NCI-H2029 (cell line): ENCODE measurements around the gene TYW5.

Experiments
- DNase-seq: peaks from one replicate; lab custom pipeline; 2025; lab: John Stamatoyannopoulos, UW

The TYW5 gene

DNA sequence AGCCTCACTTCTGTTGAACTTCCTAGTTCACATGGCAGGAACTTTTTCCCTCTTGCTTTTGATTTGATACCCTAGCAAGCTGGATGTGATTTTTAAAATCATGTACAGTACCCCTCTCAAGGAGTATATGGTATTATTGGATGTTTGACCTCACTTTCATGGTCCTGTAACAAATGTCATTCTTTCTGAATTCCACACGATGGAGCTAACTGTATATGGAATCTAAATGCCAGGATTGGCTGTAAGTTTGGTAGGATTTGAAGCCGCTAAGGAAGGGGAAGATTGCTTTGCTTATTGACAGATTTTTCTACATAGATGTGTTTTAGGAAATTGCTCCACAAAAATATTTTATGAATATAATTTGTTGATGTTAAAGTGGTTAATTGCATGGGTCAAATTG lies 18.4 kb upstream of the TYW5 start:
- DNase-seq = no peak

DNA sequence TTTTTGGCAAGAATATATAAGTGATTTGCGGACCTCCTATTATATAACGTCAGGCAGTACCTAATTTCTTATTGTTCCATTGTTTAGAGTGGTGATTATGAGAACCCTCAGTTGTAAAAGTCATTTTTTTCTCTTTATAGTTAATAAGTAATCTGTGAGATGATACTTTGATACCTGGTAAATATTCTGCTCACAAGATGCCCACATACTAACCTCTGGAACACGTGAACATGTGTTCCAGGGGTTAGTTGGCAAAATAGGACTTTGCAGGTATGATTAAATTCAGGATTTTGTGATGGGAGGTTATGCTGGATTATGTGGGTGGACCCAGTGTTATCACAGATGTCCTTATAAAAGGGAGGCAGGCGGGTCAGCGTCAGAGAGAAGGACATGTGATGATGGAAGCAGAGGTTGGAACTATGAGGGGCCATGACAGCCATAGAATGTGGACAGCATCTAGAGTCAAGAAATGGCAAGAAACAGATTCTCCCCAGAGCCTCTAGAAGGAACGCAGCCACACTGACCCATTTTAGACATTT lies 16.9 kb upstream of the TYW5 start:
- no peak for DNase-seq

DNA sequence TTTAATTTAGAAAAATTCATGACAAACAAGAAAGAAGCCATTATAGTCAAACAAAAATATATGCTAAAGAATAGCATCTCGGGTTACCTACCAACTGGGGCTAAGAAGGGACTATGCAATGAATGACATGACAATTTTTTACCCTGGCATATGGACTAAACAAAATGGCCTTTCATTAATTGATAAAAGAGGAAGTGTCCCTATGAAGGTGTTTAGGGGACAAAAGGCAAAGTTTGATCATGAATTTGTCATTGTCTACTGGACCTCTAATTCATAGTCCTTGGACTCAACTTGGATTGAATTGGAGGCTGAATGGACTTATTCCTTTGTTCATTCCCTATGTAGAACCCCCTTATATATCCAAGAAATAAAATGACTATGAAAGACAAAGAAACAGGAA lies 12.8 kb upstream of the TYW5 start:
- DNase-seq = no peak

DNA sequence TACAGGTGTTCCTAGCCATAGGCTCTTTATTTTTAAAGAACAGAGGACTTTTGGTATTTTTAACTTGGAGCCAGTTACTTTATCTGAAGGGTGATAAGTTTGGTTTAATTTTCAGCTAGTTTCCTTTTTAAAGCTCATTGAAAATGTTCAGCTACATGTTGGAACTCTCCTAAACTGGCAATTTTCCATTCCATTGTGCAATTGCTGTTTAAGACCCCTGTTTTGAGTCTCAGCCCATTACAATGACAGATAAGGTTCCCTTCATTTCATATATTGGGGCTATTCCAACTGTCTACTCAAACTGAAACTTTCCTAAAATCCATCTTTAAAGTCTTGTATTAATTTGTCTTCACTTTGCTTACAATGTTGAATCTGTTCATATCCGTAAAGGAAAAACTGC lies 11.7 kb upstream of the TYW5 start:
- DNase-seq = no peak

DNA sequence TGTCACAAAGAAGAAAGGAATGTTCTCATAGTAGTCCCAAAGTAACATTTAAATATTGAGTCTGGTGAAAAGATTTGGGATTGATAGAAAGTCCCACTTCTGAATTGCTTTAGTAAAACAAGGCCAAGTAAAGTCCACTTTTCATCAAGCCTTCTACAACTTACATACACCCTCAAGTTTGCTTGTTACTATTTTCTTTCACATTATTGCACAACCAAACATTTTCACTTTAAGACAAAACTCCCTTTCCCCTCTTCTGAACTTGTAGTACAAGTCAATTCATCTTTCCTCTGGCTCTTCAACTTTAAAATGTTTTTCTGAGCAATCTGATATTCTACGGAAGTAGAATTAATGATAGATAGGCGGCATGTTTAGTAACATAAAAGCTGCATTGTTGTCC lies 11.1 kb upstream of the TYW5 start:
- DNase-seq = no peak

DNA sequence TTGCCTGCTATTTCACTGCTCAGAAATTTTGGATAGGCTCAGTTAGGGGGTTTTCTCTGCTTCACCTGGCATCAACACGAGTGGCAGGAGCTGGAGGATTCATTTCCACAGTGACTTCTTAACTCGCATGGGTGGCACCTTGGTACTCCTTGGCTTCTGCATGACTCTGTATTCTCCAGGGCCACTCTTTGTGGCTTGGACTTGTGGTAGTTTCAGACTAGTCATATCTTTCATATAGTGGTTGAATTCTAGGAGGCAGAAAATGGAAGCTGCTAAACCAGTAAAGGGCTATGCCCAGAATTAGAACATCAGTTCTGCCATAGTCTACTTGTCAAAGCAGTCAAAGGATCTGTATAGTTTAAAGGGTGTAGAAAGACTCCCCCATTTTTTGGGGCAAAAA lies 6.9 kb upstream of the TYW5 start:
- no peak for DNase-seq

DNA sequence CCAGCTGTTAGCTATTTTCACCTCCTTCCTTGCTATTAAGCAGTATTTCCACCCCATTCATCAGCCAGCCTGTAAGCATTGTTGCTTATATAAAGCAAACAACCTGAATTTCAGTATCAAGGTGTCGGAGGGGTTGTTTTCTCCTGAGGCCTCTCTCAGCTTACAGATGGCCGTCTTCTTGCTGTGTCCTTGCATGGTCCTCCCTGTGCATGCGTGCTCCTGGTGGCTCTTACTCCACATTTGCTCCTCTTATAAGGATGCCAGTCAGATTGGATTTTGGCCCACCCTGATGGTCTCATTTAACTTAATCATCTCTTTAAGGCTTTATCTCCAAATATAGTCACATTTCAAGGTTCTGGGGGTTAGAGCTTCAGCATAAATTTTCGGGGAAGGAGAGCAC lies 2.7 kb upstream of the TYW5 start:
- no peak for DNase-seq

DNA sequence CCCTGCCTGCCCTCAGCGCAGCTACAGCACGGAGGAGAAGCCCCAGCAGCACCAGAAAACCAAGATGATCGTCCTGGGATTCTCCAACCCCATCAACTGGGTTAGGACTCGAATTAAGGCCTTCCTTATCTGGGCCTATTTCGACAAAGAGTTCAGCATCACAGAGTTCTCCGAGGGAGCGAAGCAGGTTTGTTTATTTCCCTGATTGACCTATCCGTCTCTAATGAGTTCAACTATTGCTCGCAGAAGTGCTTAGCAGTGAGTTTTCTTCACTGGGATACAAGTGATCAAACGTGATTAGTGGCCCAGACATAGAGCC lies 730 bp upstream of the TYW5 start:
- no peak for DNase-seq

DNA sequence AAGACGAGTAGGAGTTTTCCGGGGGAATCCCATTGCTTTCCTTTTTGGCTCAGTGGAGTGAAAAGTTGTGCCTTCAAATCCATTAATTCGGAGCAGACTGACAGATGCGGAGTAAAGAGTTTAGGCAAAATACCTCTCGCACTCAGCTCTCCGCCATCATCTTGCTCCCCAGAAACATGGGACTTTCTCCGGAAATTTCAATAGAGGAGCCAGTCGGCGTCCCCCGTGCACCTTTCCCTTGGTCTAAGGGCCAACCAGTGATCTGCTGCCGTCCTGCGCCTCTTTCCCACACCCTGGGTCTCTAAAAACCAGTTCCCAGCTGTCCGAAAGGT lies 318 bp downstream of the TYW5 start:
- no peak for DNase-seq

DNA sequence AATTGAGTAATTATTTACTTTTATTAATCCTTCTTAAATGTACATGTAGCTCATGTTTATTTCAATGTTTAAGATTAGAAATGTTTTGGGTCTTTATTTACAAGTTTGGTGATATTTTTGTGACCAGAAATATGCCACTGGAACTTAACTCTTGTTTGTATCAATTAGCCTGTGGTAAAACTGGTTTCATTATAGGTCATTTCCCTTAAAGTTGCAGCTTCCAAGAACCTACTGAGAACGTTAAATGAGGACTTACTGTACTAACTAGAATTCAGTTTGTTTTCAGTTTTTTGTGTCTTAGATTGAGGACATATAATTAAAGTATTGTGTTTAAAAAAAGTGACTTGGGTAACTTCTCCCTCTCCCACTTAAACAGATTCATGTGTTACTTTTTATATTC lies 4.3 kb downstream of the TYW5 start:
- no peak for DNase-seq

DNA sequence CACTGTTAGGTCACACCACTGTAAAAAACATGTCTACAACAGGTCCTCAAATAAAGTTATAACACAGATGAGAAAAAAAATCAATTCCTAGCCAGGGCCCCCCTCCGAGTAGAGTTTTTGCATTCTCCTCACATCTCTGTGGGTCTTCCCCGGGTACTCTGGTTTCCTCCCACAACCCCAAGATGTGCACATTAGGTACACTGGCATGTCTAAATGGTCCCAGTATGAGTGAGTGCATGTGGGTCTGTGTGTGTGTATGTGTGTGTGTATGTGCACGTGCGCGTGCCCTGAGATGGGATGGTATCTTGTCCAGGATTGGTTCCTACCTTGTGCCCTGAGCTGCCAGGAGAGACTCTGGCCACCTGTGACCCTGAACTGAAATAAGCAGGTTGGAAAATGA lies 4.9 kb downstream of the TYW5 start:
- no peak for DNase-seq

DNA sequence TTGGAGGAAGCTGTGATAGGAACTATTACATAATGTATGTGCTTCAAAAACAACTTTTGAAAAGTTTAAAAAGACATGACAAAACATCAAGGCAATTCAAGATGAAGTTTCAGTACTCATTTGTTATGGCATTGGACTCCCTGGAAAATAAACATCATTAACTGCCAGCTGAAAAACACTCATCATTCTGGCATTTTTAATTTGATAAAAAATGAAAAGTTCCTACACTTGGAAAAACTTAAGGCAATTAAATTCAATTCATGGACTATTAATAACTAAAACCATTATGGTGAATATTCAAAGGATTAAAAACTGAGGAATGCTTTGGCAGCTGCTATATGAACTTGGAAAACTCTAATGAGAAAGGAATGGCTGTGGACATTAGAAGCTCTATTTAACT lies 8.5 kb downstream of the TYW5 start:
- DNase-seq = no peak

DNA sequence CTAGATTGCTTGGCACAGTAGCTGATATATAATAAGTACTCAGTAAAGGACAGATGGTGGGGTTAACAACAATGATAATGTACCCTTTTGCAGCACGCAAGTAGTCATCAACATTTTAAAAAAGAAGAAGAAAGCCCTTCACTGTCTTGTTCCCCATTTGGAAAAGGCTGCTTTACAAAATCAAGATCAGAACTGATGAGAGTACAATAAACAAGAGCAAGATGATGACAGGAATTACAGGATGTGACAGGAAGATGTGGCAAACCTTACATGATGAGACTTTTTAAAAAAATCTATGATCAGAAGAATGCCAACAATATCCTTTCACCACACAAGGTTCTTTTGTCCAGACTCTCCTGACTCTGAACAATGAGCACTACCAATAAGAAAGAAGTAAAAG lies 9.1 kb downstream of the TYW5 start:
- DNase-seq = no peak

DNA sequence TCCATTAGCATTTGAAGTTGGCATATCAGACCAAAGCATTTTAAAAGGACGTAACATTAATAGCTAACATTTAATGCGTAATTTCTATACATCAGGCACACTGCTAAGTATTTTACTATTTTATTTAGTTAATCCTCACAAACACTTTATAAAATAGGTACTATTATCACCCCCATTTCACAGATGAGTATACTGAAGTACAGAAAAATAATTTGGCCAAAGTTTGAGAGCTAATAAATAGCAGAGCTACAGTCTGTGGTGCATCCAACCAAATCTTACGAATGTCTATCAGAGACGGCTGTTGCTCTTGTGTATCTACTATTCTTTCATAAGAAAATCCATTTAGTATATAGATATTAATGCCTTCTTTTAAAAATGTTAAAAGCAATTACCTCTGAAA lies 11.9 kb downstream of the TYW5 start:
- DNase-seq = no peak

DNA sequence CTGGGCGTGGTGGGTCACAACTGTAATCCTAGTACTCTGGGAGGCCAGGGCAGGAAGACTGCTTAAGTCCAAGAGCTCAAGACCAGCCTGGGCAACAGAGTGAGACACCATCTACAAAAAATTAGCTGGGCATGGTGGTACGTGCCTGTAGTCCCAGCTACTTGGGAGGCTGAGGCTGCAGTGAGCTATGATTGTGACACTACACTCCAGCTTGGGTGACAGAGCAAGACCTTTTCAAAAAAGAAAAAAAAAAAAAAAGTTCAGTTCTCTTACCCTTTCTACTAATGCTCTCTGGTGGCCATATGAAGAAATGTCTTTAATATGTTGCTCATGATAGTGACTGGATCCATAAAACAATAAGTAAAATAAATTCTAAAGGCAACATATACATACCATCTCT lies 14.9 kb downstream of the TYW5 start:
- no peak for DNase-seq

DNA sequence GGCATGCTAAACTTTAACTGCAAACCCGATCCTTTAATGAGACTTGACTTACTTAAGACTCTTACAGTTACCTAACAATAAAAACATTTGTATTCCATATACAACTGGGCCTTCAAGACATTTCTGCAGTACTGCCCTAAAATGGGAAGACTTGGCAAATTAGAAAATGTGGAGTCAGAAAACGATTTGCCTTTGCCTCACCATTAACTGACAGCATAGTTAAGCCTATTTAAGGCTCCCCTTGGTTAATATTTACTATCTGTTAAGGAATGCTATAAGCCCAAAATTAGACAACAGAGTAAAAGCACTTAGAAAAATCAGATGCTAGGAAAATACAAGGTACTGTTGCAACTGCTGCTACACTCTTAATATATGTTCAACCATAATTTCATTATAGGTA lies 18.7 kb downstream of the TYW5 start:
- DNase-seq = no peak

DNA sequence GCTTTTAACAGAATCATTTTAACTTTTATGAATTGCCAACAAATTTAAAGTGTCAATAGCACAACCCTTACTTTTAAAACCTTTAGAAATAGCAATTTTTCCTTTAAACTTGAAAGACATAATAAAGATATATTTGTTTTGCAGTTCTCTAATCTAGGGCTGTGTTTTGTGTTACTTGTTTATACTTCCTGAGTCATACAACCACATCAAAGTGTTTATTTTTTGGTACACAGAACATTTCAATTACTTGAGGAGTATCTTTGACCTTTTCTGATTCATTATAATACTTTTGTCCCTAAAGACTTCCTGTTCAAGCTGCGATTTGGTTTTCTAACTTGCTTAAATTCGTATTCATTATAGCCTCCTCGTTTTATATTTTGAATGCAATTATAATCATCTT lies 21.8 kb downstream of the TYW5 start:
- no peak for DNase-seq

DNA sequence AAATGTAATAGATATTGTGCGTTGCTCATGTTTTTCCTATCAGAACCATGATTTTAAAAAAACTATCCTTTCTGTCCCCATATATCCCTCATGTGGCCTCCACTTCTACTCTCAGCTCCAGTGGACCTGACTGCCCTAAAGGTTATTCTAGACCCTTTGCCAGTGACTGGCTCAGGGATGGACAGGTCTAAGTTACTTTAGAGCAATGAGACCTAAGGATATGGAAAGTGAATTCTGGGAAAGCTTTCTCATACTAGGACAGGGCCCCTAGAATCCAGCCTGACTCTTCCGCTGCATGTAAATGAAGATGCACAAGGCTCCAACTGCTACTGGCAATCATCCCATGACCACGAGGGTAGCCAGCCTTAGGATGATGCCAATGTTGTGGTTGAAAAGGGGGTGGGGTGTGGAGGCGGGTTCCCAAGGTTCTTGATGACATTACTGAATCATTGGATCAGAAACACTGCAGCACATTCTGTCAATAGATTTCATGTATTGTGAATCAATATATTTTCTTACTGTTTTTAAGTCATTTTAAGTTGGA lies 22.9 kb downstream of the TYW5 start:
- DNase-seq = no peak

DNA sequence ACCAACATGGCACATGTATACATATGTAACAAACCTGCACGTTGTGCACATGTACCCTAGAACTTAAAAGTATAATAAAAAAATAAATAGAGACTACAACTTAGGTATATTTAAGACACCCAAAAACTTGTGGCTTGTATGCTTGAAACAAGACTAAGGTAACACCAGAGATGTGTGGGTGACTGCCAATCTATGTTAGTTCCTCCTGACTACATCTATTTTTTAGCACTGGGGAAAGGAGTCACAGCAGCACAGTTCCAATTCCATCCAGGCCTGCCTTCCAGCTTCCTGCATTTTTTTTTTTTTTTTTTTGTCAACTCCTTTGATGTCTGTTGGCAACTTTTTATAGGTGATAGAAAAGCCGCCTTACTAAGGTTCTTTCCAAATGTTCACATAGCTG lies 26.0 kb downstream of the TYW5 start:
- DNase-seq = no peak

DNA sequence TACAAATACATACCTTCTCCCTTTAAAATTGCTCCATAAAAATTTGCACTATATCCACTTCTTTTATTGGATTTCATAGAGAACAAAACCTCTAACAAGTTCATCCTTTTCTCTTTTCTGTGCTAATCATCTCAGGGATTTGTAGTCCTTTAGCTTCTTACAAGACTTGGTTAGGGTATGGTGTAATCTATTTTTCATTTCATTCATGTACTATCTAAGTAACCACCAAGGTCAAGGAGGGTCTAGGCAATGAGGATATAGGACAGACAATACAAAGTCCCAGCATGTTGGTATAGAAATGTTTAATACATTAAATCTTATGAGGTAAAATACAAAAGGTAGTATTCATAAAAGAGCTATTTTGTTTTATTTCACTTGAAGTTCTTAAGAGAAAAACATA lies 26.7 kb downstream of the TYW5 start:
- DNase-seq = no peak

DNA sequence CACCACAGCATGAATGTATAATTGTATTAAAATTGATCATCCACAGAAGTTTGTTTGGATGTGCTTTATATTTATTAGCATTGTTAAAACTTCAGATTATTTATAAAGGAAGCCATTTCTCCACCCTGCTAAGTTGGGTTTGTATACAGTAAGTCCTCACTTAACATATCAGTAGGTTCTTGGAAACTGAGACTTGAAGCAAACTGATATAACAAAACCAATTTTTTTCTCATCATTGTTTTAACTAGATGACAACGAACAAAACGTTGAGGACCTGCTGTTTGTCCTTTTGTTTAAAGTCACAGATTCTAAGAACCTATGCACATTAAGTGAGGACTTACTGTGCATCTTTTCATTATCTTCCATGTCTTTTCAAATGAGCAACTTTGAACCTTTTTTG lies 27.1 kb downstream of the TYW5 start:
- no peak for DNase-seq

DNA sequence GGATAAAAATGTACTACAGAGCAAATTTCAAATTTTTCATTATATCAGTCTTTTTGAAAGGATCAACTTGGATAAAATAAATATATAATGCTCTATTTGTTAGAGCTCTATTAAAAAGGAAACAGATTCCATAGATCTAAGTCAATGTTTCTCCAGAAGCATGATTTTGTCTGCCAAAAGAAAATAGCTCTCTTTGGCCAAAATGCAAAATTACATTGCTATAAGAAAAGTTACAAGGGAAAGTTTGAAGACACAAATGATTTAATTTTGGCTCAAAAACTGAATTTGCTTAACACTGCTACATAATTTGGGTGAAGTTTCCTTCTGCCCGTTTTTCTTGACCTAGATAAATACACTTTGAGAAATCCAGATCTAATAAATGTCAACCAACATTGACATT lies 28.5 kb downstream of the TYW5 start:
- no peak for DNase-seq

DNA sequence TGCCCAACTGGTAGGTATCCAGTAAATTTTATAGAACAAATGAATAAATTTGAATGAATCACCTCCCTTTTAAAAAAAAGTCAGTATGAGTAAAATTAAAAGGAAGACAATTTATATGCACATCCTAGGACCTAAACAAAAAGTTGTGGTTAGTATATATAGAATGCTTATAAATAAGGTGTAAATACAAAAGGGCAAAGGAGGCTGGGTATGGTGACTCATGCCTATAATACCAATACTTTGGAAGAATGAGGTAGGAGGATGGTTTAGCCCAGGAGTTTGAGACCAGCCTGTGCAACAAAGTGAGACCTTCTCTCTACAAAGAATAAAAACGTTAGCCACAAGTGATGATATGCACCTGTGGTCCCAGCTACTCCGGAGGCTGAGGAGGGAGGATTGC lies 31.4 kb downstream of the TYW5 start:
- no peak for DNase-seq

DNA sequence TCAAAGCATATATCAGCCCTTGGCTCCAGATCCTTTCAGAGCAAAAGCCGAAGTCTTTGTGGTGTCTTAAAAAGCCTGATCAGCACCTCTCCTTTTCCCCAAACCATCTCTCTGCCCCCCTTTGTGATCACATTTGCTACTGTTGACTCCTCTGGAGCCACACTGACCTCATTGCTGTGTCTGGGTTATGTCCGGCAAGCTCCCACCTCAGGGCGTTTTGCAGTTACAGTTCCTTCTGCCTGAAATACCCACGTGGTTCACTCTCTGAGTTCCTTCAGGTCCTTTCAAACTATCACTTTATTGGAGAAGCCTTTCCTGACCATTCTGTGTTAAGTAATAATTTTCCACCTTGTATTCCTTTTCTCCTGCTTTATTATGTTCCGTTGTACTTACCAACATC lies 32.4 kb downstream of the TYW5 start:
- DNase-seq = no peak

DNA sequence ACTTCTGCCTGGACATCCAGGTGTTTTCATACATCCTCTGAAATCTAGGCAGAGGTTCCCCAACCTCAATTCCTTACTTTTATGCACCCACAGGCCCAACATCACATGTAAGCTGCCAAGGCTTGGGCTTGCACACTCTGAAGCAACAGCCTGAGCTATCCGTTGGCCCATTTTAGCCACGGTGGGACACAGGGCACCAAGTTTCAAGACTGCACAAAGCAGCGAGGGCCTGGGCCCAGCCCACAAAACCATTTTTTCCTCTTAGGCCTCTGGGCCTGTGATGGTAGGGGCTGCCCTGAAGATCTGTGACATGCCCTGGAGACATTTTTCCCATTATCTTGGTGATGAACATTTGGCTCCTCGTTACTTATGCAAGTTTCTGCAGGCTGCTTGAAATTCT lies 38.3 kb downstream of the TYW5 start:
- no peak for DNase-seq
